HG03558 (cell line): ENCODE data around the gene PCDH8.

Experiments
- ATAC-seq: cut with Tn5 transposase; IDR thresholded peaks from one replicate; pipeline ENCODE4 v1.9.1; 2021; ENCODE audit warnings: moderate number of reproducible peaks; ENCODE audit not compliant: unreplicated experiment; ENCODE audit errors: extremely low read depth

Gene PCDH8, protein sequence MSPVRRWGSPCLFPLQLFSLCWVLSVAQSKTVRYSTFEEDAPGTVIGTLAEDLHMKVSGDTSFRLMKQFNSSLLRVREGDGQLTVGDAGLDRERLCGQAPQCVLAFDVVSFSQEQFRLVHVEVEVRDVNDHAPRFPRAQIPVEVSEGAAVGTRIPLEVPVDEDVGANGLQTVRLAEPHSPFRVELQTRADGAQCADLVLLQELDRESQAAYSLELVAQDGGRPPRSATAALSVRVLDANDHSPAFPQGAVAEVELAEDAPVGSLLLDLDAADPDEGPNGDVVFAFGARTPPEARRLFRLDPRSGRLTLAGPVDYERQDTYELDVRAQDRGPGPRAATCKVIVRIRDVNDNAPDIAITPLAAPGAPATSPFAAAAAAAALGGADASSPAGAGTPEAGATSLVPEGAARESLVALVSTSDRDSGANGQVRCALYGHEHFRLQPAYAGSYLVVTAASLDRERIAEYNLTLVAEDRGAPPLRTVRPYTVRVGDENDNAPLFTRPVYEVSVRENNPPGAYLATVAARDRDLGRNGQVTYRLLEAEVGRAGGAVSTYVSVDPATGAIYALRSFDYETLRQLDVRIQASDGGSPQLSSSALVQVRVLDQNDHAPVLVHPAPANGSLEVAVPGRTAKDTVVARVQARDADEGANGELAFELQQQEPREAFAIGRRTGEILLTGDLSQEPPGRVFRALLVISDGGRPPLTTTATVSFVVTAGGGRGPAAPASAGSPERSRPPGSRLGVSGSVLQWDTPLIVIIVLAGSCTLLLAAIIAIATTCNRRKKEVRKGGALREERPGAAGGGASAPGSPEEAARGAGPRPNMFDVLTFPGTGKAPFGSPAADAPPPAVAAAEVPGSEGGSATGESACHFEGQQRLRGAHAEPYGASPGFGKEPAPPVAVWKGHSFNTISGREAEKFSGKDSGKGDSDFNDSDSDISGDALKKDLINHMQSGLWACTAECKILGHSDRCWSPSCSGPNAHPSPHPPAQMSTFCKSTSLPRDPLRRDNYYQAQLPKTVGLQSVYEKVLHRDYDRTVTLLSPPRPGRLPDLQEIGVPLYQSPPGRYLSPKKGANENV

DNA sequence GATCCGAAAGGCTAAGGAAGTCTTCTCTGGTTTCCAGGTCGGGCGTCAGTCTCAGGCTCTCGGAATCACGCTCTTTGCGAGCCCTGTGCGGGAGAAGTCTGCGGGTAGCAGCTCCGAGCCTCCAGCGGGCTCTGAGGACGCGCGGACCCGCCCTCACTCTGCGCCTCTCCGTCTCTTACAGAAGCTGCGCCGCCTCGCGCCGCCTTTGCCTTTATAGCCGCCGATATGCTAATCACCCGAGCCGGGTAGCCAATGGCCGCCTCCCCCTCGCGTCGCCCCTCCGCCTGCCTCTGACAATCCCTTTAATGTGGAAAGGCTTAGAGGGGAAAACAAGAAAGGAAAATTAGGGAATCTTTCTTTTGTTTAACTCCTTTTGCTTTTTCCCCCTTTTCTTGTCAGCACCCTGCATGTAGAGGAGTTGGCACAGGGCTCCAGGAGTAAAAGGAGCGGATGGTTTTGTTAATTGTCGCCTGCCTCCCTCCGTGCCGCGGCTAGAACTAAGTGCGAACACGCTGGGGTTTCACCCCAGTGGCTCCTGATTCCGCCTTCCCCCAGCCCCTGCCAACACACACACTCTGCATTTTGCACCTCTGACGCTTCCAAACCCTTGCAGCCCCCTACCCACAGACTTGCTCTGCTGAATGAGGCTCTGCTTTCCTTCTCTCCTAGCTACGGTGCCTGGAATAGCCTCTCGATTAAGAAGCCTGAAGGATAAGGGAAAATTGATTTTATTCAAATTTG, at the start of gene PCDH8:
PCDH8 (minus strand) TSS at position 186 of the 741 bp plus-strand sequence. CDS start 204 bp downstream, outside the sequence.
- no peak for ATAC-seq

DNA sequence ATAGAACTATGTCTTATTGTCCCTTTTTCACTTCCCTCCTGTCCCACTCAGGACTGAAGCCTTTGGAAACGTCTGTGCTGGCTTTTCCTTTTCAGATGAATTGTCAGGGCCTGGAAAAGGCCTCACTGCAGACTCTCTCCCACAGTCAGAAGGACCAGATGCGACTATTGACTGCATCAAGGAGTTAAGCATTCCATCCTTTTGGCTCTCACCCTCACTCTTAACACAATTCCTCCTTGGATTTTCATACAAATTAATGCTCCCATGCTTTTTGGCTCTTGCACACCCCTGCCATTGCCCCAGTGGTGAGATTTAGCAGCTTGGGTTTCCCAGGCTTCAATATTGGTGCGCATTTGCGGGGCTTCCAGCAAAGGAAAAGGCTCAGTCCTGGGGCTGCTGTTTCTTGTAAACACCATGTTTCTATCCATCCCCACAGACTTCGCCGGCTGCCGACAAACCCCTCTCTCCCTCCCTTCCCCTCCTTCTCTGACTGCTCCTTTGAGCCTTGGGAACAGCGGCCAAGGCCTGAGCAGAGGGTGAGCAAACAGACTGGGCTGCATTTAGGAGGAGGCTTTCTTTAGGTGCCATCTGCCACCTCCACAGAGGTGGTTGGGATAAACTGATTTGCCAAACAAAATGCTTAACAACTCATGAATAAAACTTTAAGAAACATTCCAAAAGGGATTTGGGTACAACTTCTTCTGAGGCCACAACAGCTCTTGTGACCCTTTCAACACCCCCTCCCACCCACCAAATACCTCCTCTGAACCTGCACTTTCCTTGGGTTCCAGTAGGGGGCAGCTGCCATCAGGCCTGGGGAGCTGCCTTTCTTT, 48.6 kb upstream of the PCDH8 start:
- ATAC-seq = no peak

DNA sequence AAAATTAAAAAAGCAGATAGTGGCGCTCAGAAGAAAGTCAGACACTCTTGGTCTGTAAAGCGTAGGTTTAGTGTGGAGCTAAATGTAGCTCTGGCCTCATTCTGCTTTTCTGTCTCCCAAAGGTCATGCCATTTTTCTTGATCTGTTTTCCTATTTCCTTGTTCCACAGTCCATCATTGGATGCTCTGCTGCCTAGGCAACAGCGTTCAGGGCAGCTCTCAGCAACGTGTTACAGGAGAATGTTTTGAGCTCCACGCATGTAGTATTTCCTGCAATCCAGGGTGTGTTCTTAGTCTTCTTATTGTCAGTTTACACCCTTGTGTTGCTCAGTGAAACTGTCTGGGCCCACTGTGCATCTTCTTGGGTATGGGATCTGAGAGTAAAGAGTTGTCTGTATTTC, 46.0 kb upstream of the PCDH8 start:
- no peak for ATAC-seq

DNA sequence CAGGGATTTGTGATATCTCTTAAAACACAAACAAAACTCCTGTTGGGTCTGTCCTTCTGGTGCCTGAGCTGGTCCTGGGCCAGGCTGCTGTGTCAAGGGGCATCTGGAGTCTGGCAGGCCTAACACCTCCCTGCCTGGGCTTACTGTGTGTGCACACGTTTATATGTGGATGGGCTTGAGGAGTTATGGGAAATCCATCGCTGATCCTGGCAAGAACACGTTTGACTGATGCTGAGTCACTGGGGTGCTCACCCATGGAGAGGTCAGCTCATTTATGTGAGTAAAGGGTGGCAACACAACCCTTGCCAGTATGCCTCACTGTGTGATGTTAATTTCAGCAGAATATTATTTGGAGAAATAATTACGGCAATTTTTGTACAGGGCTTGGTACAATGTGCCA, 44.5 kb upstream of the PCDH8 start:
- ATAC-seq = no peak

DNA sequence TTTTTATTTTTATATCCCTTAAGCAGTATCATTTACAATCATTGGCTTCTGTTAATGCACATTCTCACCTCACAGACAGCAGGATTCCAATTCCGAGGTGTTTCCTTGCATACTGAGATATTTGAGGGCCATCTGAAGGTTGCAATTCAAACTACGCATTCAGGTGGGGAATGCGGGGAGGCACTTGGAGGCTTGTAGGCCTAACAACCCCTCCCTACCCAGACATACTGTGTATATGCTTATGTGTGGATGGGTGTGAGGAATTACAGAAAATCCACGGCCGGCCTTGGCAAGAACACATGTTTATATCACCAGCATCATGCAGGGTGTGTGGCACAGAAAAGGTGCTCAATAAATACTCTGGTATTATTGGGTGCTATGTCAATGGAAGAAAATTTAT, 43.3 kb upstream of the PCDH8 start:
- no peak for ATAC-seq

DNA sequence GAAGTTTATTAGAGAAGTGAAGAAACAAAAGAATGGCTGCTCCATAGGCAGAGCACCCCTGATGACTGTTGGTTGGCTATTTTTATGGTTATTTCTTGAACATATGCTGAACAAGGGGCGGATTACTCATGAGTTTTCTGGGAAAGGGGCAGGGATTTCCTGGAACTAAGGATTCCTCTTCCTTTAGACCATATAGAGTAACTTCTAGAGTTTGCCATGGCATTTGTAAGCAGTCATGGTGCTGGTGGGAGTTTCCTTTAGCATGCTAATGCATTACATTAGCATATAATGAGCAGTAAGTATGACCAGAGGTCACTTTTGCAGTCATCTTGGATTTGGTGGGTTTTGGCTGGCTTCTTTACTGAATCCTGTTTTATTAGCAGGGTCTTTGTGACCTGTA, 38.7 kb upstream of the PCDH8 start:
- no peak for ATAC-seq

DNA sequence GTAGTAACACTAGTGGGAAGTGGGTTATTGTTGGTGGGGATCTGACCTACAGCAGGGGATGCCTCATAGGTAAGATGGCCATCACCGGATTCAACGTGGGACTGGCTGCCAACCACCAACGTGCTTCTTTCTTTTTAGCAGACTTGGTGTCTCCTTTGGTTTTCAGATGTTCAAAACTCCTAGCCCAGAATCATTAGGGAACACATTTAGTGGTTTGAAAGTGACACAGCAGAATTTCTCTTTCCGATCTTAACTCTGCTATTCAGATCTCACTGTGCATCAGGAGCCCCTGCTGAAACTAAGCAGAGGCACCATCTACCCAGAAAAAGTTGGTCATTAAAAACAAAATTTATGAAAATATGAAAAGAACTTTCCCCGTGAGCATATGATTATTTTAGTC, 36.7 kb upstream of the PCDH8 start:
- ATAC-seq = no peak

DNA sequence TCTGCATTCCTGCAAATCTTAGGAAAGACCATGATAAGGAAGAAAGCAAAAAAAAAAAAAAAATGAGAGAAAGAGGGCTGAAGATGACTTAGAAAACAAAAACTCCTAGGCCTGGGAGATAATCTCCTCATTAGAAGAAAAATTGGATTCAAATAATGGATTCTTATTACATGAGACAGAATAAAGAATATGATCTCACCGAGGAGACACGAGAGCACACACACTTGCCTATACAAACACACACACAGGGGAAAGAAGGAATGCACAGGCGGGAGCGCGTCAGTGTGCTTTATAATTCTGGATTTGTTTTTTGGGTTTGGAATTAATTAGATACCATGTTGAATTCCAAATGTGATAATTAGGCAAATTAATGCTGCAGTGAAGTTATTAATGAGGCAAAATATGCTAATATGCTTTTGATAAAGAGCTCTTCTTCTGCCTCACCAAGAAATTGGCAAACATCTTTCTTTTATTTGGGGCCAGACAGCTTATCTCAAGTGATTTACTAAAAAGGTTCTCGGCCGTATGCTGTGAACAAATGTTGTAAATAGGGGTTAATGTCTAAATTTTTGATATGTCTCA, 36.1 kb upstream of the PCDH8 start:
- no peak for ATAC-seq

DNA sequence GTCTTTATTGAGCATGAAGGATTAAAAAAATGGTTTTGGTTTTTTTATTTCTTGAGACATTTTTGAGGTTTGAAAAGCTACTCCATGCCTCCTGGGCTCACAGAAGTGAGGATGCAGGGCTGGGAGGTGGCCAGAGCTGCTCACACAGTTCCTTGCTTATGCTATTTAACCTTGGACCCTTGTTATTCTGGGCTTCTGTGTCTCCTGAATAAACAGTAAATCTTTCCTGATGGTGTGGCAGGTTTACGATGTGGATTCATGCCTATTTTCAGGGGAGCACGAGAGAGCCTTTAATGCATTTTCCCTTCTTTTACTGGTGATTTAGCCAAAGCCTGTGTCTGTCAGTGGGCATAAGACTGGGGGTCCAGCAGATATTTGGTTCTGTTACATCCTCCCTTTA, 34.3 kb upstream of the PCDH8 start:
- ATAC-seq = no peak

DNA sequence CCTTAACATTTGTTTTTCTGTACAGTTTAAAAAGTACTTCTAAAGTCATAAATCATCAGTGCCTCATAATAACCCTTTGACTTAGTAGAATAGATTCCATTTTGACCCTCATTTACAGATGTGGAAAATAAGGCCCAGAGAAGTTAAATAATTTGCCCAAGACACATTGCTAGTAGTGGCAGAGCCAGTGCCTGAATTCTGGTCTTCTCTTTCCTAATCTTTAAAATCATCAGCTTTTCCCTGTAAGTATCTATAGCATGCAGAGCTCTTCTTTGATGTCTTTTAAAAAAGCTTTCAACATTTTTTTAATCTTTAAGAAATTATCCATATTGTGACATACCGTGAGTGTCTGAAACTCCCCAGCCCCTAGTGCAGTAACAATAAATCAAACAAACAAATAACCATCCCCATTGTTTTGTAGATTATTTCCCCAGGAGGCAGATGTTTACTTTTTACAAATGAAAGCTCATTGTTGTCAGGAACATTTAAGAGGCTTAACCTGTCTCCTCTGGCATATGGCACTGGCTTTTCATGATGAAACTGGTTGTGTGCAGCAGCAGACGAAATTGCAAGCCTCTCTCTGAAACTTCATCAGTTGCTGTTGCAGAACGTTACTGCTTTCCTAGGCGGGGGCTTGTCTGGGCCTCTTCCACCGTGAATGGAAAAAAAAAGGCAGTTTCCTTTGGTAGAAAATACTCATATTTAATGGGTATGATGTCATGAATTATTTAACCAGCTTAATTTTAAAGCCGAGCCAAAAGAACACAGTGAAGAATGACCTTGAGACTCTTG, 31.7 kb upstream of the PCDH8 start:
- no peak for ATAC-seq

DNA sequence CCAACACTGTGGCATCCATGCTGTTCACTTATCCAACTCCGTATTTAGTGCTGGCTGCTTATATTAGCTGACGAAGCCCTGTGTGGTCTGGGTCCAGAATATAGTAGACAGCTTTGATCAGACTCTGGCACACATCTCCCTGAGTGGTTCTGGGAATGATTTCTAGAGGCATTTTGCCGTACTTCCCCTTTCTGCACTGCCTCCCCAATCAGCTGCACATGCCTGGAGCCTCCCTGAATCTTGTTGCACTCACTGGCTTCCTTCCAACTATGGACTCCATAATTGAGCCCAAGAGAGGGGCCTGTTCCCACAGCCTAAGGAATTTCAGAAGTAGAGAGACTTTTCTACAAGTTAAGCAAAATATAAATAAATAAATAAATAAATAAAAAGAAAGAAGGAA, 30.4 kb upstream of the PCDH8 start:
- no peak for ATAC-seq

DNA sequence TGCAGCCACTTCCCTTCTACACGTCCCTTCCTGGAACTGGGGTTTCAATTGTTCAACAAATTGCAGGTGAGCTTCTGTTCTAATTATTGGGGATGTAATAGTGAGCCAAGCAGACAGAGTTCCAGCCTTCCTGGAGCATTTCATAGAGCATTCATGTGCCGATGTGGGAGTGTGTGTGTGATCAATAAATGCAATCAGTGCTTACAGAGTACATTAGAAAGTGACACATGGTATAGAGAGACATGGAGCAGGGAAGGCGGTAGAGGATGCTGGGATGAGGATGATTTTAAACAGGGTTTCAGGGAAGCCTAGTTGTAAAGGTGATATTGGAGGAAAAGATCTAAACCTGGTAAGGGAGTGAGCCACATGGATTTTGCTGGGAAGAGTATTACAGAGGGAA, 21.7 kb upstream of the PCDH8 start:
- ATAC-seq = no peak

DNA sequence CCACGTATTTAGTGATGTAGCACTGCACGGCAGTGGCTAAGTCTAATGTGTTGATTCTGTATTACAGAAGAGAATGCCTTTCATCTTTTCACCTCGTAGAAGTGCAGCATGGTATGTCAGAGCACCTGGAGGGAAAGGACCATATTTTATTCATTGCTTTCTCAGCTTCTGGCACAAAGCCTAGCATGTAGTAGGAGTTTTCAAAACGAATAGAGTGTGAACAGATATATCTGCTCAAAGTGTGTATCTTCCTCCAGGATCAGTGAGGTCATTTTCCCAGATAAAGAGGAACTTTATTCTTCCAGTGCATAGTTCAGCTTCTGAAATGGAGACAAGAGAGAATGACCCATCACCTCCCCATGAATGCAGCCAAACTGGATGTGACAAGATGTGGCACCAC, 21.2 kb upstream of the PCDH8 start:
- no peak for ATAC-seq

DNA sequence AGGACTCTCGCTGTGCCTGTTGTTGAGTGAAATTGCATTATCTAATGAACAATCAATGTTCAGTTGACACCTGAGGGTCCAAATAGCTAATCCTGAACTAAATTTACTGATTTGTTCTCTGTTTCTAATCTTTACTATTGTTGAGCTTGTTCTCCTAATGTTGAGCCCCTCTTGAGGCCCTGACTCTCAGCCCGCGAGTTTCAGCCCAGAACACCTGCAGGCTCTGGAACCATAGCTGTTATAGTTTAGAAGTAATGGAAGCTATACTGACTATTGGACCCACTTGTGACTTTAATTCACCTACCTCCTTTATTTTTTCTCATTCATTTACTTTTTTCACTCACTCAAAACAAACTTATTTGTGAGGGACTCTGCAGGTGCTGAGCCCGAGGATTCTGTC, 20.6 kb upstream of the PCDH8 start:
- no peak for ATAC-seq

DNA sequence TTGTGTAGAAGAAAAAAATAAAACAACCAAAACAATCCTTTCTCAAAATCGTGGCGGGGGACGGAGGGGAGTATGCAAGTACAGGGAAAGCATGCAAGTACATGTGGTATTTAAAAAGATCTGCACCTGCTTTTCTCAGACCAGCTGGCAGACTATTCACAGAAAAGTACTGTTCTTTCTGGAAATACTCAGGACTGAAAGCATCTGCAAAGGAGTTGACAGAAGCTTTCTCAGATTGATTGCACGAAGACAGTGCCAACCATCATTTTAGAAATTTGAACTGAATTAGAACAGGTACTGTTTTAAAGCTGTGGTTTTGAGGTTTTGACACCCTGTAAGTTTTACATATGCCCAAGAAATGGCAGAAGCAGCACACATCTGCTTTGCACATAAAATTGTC, 19.8 kb upstream of the PCDH8 start:
- no peak for ATAC-seq

DNA sequence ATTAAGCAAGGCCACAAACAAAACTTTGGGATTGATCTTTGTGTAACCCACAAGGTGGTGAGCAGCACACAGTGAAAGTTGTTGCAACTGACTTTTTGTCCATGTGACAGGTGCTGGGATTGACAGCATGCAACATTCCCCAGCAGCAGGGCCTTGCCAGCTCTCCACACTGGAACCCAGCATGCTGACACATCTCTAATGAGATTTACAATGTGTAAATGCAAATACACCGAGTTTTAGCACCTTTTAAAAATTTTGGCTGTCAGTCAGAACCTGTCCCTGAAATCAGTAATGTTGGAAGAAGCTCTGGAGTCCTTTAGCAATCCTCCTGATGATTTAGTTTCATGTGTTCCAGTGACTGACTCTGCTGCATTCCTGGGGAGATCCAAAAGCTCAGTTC, 16.5 kb upstream of the PCDH8 start:
- ATAC-seq = no peak

DNA sequence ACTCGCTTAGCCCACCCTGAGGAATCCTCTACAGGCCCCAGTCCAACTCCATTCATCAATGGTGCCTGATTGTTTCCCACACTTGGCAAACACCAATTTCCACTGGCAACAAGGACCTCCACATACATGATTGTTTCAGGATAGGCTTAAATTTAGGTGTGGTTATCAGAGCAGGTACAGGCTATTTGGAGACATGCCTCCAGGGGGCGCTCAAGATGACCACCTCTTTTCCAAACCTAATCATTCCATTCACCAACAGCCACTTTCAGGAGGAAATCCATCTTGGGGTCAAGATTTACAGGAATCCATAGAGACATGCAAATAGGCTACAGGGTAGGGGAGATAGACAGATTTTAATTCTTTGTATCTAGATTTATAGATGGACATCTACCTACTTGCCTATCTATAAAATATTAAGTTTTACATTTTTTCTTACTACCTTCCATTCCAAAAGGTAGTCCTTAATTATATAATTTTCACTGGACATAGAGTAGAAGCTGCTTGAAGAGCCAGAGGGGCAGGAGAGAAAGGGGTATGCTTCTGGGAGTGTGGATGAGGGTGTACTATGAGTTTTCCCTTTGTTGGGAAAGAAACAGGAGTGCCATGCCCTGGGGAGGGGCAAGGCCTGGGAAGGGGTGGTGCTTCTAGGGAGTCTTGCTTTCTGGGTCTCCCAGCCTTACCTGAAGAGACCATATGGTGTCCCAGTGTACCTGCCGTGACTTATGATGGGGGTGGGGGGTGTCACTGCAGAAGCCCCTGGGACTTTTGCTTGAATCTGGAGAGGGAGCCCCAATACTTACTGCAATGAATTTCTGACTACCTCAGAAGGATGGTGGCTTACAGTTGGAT, 14.1 kb upstream of the PCDH8 start:
- no peak for ATAC-seq

DNA sequence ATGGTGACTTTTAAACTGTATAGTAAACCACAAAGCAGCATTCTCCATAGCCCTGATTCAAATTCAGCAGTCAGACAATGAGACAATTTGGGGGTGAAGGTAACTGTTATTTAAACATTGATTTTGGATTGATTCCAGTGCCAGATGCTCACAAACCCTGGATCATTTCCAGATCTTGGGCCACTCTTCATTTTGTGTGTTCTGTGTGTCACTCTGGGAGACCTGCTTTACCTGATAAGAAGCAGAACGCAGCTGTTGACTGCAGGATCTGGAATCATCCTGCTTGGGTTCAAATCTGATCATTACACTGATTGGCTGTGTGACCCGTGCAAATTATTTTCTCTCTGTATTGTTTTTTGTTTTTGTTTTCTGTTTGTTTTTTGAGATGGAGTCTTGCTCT, 4.0 kb upstream of the PCDH8 start:
- ATAC-seq = no peak
